MCF 10A (cell line): Measurements from ENCODE around the gene NR5A2. TPM values are rescaled to one million over a fixed set of nuclear protein-coding genes. Genes with fewer than 3 reads are reported as not detected.

Experiments
- BruUV-seq: library from RNA; stranded (reverse); fragments of 400-500 nt; replicated peaks from 2 replicates; lab custom pipeline; 2021; lab: Mats Ljungman, UMichigan
- CTCF ChIA-PET: fragments of 300-600 bp; sonication (Branson Sonifier 250); formaldehyde crosslinking; extraction: SDS; loops from one replicate; lab custom pipeline; 2021; ENCODE audit warnings: antibody characterized with exemption, inconsistent platforms; lab: Yijun Ruan, JAX
- POLR2A ChIA-PET: fragments of 300-600, 350-650 bp; sonication (Branson Sonifier 250); formaldehyde crosslinking; extraction: SDS; loops from one replicate; lab custom pipeline; 2020; ENCODE audit warnings: antibody characterized with exemption, inconsistent platforms; lab: Yijun Ruan, JAX
- DNase-seq: peaks from one replicate; pipeline ENCODE4 v3.0.0-alpha.2; 2018; ENCODE audit not compliant: unreplicated experiment
- H3K27ac Mint-ChIP-seq: one replicate; pipeline ENCODE4 v1.8.0; 2022; ENCODE audit warnings: mild to moderate bottlenecking, low read depth, mixed read lengths; ENCODE audit not compliant: unreplicated experiment
- H3K27me3 Mint-ChIP-seq: one replicate; pipeline ENCODE4 v1.8.0; 2022; ENCODE audit warnings: mixed read lengths; ENCODE audit not compliant: insufficient read depth, unreplicated experiment
- H3K36me3 Mint-ChIP-seq: one replicate; pipeline ENCODE4 v1.8.0; 2022; ENCODE audit warnings: mild to moderate bottlenecking, moderate library complexity, mixed read lengths; ENCODE audit not compliant: insufficient read depth, unreplicated experiment
- H3K4me1 Mint-ChIP-seq: one replicate; pipeline ENCODE4 v1.8.0; 2022; ENCODE audit warnings: mixed read lengths; ENCODE audit not compliant: insufficient read depth, unreplicated experiment
- H3K4me3 Mint-ChIP-seq: one replicate; pipeline ENCODE4 v1.8.0; 2022; ENCODE audit warnings: mild to moderate bottlenecking, moderate library complexity, mixed read lengths; ENCODE audit not compliant: unreplicated experiment
- H3K9me3 Mint-ChIP-seq: one replicate; pipeline ENCODE4 v1.8.0; 2022; ENCODE audit warnings: mixed read lengths; ENCODE audit not compliant: unreplicated experiment
- intact Hi-C: fragments of 100-400 bp; cut with micrococcal nuclease; formaldehyde crosslinking; loops from 2 replicates; pipeline ENCODE4 v1.14.1; 2022
- total RNA-seq: library from RNA; stranded (reverse); gene quantifications from 2 replicates; pipeline ENCODE4 v1.2.3, GENCODE V29; 2022
- TF ChIP-seq, protein P1 (sequence below): fragments of 200-600 bp; IDR thresholded peaks from one replicate; pipeline ENCODE4 v1.8.0; 2022; ENCODE audit warnings: antibody characterized with exemption, mild to moderate bottlenecking; ENCODE audit not compliant: unreplicated experiment

The NR5A2 gene
- total RNA-seq, 1 experiment from 2014 or later = 0.09 TPM

DNA sequence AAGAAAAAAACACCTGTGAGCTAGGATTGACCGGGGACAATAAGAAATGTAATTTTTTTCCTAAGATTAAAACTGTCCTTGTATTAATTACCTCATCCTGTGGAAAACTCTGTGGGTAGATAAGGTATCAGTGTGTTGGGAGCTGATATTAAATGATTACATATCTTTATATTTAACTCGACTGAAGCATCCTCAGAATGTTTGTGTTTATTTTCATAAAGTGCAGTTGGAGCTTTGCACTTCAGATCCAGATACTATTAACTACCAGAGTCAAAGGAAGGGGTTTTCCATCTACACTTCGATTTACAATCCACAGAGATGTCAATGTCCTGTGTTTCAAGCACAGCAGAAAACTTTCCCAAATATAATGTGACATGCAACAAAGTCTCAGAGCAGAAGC is 164.5 kb downstream of the NR5A2 start:
- no peak overlapping the region for H3K27ac Mint-ChIP-seq
- POLR2A ChIA-PET = no interaction called here
- TF ChIP-seq, protein P1, sequence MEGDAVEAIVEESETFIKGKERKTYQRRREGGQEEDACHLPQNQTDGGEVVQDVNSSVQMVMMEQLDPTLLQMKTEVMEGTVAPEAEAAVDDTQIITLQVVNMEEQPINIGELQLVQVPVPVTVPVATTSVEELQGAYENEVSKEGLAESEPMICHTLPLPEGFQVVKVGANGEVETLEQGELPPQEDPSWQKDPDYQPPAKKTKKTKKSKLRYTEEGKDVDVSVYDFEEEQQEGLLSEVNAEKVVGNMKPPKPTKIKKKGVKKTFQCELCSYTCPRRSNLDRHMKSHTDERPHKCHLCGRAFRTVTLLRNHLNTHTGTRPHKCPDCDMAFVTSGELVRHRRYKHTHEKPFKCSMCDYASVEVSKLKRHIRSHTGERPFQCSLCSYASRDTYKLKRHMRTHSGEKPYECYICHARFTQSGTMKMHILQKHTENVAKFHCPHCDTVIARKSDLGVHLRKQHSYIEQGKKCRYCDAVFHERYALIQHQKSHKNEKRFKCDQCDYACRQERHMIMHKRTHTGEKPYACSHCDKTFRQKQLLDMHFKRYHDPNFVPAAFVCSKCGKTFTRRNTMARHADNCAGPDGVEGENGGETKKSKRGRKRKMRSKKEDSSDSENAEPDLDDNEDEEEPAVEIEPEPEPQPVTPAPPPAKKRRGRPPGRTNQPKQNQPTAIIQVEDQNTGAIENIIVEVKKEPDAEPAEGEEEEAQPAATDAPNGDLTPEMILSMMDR = no peak
- CTCF ChIA-PET = interaction anchor here (1.0 kb wide), 1 partner anchor 116 kb away, joined by 3 read pairs; no protein-coding TSS in a partner anchor
- H3K36me3 Mint-ChIP-seq = no peaks in the 10 kb centered on the region
- no peaks in the 10 kb centered on the region for H3K9me3 Mint-ChIP-seq
- no peak overlapping the region for H3K4me3 Mint-ChIP-seq
- BruUV-seq = no TSS peak
- intact Hi-C loops = no loop called here
- H3K4me1 Mint-ChIP-seq = no peaks in the 10 kb centered on the region
- no peaks in the 10 kb centered on the region for H3K27me3 Mint-ChIP-seq
- no peak for DNase-seq

DNA sequence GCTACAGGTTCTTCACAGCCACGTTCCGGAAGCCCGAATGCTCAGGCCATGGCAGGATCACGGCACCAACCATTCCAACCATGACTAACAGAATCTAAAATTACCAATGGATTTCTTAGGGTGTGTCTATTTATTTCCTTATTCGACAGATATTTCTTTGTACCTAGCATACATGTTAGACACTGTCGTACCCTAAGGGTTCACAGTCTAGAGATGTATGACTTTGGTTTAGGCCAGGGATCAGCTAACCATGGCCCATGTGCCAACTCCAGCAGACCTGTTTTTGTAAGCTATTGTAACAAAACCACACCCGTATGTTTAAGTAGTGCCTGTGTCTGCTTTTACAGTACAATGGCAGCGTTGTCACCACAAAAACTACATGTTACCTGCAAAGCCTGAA is 167.0 kb downstream of the NR5A2 start:
- no peak for DNase-seq
- intact Hi-C loops = no loop called here
- TF ChIP-seq, protein P1 = no peak
- Mint-ChIP-seq H3K27me3 (no peaks in the 10 kb centered on the region), H3K36me3 (no peaks in the 10 kb centered on the region), H3K27ac (no peak overlapping the region), H3K9me3 (no peaks in the 10 kb centered on the region), H3K4me3 (no peak overlapping the region), H3K4me1 (no peaks in the 10 kb centered on the region)
- ChIA-PET CTCF (no interaction called here), POLR2A (no interaction called here)
- BruUV-seq = no TSS peak

DNA sequence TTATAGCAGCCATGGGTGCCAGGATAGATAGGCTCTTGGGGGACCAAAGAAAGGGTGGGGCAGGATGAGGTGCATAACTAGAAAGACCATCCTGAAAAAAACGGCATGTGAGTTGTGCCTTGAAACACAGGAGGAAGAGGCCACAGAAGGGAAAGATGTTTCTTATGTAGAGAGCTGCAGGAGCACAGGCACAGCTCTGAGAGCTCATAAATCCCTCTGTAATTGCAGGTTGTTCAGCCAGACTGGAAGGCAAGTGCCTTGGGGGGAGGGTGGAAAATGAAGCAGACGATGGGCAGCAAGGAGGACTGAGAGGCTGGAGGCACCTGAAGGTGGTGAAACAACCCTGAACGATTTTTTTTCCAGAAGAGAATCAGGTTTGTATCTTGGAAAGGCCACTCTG is 170.7 kb downstream of the NR5A2 start:
- no peaks in the 10 kb centered on the region for H3K4me1 Mint-ChIP-seq
- no peak for DNase-seq
- peaks cover 7% of the 10 kb centered on the region for H3K9me3 Mint-ChIP-seq
- no peaks in the 10 kb centered on the region for H3K36me3 Mint-ChIP-seq
- BruUV-seq = no TSS peak
- H3K4me3 Mint-ChIP-seq = no peak overlapping the region
- no peak overlapping the region for H3K27ac Mint-ChIP-seq
- TF ChIP-seq, protein P1 = no peak
- H3K27me3 Mint-ChIP-seq = no peaks in the 10 kb centered on the region
- intact Hi-C loops = no loop called here
- ChIA-PET CTCF (interaction anchor here (0.6 to 1.5 kb wide), 4 partner anchors 59 to 817 kb away, joined by 3 to 4 read pairs (median 4); no protein-coding TSS in a partner anchor), POLR2A (interaction anchor here (0.6 to 2.0 kb wide), 2 partner anchors 13 to 657 kb away, joined by 3 to 5 read pairs; no protein-coding TSS in a partner anchor)

DNA sequence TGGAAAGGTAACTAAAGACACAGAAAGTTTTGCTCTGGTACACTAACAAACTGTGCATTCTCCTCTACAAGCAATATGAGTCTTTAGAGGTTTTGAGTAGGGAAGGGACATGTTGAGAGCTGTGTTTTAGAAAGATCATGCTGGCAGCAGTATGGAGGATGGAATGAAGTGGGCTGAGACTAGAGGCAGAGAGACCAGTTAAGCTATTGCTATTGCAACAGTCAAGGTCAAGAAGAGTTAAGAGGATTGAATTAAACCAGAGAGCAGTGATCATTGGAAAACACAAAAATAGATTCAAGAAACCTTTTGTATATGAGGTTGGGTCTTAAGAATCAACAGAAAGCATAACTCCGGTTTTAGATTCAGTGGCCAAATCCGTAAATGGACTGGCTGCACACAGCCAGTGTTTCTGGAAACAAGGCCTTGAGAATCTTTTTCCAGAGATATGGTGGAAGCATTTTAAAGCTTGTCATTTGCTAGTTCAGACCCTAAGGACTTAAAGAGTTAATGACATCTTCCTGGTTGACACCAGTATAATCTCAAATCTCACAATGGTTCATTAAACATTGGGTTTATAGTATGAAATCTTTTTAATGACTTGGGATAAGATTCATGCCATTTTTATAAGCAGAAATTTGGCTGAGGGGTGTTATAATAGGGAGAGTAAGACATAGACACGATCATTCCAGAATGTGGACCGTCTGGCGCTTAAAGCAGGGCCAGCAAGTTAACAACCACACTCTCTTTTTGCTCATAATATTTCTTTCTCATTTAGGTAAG is 177.9 kb downstream of the NR5A2 start:
- DNase-seq = no peak
- CTCF ChIA-PET = interaction anchor here (0.6 kb wide), 1 partner anchor 53 kb away, joined by 3 read pairs; no protein-coding TSS in a partner anchor
- POLR2A ChIA-PET = interaction anchor here (1.1 kb wide), 1 partner anchor 21 kb away, joined by 7 read pairs; no protein-coding TSS in a partner anchor
- peaks cover 6% of the 10 kb centered on the region for H3K36me3 Mint-ChIP-seq
- H3K4me3 Mint-ChIP-seq = no peak overlapping the region
- H3K9me3 Mint-ChIP-seq = peaks cover 24% of the 10 kb centered on the region
- intact Hi-C loops = no loop called here
- no TSS peak for BruUV-seq
- H3K27me3 Mint-ChIP-seq = no peaks in the 10 kb centered on the region
- TF ChIP-seq, protein P1 = no peak
- H3K27ac Mint-ChIP-seq = no peak overlapping the region
- peaks cover 11% of the 10 kb centered on the region for H3K4me1 Mint-ChIP-seq
